NCI-H2227 treated with DMSO at 0.1 percent for 48 hours (cell line): ENCODE measurements around the gene IL13.

Experiments used
- DNase-seq: peaks from one replicate; lab custom pipeline; 2025; lab: John Stamatoyannopoulos, UW

IL13 gene

DNA sequence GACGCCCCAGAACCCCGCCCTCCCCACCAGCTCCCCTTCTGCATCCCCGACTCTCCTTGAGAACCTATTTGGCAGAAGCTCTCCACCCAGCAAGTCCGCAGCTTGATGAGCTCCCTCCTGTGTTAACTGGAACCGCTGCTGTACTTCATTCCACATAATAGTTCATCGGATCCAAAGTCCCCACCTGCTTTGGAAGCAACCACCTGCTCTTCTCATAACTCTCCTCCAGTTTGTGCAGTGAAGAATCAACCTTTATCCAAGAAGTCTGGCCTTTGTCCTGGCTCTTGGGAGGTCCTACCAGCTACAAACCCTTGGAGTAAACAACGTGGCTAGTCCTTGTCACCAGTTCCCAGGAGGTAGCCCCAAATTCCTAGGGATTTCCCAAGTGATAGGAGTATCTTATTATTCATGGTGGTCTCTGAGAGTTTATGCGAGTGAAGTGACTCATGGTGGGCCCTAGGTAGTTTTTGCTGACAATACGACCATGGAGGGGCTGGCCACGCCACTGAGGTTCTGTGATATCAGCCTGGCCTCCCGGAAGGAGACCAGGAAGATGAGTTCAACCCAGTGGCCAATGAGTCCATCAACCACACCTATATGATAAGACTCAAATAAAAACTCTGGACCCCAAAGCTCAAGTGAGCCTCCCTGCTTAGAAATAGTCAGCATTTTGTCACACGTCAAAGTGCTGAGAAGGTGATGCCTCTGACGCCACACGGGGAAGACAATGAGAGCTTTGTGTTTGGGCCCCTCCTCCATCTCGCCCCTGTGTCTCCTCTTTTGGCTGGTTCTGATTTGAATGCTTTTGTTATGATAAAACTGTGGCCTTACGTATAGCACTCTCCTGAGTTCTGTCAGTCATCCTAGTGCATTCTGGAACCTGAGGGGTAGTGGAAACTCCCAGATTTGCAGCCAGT, 12.3 kb downstream of the IL13 start:
- DNase-seq, result no peak

DNA sequence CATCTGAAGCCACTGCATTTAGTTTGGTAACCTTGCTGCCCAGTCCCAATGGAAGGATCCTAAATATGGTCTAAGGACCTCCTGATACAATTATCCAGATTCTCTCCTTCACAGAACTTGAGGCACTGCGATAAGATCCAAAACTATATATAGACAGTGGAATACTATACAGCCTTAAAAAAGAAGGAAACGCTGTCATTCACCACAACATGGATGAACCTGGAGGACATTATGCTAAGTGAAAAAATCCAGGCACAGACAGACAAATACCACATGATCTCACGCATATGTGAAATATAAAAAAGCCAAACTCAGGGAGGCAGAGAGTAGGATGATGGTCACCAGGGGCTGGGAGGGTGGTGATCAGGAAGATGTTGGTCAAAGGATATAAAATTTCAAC, 13.0 kb downstream of the IL13 start:
- DNase-seq, result no peak

DNA sequence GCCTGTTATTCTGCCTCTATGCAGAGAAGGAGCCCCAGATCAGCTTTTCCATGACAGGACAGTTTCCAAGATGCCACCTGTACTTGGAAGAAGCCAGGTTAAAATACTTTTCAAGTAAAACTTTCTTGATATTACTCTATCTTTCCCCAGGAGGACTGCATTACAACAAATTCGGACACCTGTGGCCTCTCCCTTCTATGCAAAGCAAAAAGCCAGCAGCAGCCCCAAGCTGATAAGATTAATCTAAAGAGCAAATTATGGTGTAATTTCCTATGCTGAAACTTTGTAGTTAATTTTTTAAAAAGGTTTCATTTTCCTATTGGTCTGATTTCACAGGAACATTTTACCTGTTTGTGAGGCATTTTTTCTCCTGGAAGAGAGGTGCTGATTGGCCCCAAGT, 15.5 kb downstream of the IL13 start:
- DNase-seq, result no peak

DNA sequence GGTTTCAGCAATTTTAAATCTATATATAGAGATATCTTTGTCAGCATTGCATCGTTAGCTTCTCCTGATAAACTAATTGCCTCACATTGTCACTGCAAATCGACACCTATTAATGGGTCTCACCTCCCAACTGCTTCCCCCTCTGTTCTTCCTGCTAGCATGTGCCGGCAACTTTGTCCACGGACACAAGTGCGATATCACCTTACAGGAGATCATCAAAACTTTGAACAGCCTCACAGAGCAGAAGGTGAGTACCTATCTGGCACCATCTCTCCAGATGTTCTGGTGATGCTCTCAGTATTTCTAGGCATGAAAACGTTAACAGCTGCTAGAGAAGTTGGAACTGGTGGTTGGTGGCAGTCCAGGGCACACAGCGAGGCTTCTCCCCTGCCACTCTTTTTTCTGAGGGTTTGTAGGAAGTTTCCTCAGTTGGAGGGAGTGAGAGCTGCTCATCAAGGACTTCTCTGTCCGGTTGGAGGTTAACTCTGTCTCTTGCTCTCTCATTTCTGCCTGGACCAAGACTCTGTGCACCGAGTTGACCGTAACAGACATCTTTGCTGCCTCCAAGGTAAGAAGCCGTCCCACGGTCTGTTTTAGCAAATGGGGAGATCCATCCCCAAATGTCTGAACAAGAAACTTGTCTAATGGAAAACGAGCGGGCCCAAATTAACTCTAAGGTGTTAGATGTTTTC, 16.1 kb downstream of the IL13 start, which contains the start of gene IL4:
IL4 (plus strand) TSS at position 51 of the 692 bp plus-strand sequence; CDS start at position 113, 62 bp downstream.
- no peak for DNase-seq

DNA sequence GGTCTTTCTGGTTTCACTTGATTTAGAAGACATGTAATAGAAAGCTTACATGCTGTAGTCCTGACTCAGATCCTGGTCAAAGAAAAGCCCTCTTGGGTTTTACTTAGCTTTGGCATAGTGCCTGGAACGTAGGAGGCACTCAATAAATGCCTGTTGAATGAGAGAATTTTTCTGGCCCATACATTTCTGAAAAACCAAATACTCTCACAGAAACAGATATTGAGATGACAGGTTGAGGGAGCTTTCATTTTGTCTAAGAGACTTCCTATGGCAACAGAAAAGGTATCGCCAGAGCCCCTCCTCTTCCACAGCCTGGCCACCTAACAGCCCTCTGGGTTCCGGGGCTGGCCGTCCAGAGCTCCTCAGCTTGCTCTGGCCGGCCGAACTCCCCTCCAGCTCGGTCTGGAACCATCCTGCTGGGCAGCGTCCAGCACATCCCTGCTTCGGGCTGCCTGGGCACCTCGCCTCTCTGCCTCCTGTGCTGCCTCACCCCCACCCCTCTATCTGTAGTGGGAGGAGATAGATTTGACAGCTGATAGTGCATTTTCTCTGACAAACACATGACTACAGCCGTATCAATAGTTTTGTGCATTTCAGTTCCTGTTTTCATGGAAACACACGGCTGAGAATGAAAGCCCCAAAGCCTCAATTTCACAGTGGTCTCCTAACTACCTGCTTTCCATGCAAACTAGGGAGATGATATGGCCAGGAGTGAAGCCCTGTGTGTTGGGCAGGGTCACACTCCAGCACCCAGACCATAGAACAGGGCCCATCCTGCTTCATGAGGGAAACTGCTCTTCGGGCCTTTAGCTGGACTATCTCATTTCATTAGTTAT, 16.9 kb downstream of the IL13 start:
- DNase-seq, result no peak

DNA sequence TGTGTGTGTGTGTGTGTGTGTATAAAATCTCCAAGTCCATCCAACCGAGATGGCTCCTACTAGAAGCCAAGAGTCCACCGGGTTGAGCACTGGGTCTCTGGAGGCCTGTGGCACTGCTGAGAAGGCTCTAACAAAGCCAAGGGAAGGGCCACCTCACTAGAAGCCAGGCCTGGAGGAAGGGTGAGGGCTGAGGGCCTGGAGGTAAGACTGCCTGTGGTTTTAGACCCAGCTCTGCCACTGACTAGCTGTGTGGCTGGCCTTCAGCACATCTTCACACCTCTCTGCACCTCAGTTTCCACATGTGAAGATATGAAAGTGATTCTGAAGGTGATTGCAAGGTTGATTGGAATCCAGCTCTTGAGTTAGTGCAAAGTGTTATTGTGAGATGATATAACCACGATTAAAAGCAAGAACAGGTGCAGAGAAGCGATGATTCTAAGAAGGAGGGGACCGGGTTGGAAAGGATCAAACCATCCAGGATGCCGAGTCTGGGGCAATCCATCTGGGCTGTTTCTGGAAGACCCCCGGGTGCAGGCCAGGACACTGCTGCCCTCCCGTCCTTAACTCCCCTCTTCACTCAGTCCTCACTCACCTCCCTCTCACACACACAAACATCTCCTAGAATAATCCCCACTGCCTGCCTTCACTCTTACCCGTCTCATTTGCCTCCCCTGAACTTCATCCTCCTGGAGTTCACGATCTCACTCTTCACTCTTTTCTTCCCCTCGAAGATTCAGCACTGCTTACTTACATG, 18.1 kb downstream of the IL13 start:
- no peak for DNase-seq

DNA sequence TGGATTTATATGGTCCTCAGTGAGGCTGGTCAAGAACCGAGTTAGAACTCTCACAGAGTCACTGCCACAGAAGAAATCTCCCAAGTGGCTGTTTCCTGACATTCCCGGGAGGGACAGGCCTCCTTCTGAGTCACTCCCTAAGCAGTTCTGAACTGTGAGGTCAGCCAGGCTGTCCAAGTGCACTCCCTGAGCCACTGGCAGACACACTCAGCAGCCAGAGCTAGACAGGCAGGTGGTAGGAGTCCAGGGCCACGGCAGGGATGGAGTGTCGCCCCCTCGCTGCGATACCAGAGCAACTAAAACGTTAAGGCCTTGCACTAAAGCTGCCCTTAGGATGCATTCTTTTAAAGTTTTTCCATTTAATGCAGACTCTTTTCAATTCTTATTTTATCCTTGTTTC, 19.2 kb downstream of the IL13 start:
- DNase-seq, result no peak

DNA sequence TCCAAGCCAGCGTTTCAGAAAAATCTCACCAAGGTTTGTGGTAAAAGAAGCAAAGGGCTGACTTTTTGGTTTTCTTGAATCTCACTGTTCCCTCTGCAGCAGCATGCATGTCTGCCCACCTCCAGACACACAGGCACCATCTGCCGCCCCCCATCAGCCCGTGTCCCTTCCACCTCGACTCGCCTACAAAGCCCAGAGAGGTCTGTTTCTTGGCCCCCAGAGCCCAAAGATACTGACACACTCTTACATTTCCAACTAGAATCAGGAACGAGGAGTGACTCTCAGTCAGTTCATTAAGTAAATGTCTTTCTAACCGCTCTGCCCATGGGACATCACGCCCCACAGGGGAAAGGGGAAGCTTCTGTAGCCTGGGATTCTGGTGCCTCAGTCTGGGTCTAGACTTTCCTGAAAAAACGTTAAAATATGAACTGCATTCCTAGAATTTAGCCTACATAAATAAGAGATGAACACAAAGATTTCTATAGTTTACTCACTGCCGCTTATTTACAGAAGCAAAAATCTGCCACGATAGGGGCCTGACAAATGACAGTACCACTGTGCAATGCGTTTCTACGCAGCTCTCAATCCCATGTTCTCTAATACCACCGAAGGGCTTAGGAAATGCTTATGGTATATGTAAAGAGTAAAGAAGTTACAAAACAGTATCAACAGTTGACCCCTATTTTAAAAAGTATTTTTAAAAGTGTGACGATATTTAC, 19.9 kb downstream of the IL13 start:
- no peak for DNase-seq

DNA sequence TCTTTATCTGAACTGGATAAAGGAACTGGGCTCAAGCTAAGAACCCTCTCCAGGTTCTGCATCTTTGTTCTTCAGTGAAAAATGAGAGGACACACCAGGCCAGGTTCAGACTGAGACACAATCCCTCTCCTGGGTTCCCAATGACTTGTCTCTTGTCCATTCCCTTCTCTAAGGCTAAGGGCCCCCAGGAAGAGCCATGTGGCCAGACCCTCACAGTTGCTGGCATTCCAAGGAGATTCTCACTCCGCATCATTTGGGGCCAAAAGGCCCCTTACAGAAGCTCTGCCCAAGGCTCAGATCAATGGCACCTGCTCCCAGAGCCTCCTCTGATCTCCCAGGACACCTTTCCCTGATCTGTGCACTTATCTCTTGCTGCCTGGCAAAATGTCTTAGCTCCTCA, 20.8 kb downstream of the IL13 start:
- no peak for DNase-seq

DNA sequence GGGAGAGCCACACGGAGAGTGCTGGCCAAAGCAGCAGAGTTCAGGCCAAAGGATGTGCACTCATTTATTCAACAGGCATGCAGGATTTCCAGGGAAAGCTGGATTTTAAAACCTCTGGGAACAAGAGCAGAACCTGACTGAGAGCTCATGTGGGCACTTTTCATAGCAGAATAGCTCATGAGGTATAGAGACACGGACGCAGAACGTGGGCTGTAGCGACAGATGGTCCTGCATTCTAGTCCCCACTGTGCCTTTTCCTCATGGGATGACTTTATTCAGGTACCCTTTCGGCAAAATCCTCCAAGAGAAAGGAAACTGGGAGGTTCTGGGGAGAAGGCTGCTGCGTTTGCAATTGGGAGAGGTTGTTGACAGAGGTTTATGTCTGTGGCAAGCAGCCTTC, 21.2 kb downstream of the IL13 start:
- no peak for DNase-seq

DNA sequence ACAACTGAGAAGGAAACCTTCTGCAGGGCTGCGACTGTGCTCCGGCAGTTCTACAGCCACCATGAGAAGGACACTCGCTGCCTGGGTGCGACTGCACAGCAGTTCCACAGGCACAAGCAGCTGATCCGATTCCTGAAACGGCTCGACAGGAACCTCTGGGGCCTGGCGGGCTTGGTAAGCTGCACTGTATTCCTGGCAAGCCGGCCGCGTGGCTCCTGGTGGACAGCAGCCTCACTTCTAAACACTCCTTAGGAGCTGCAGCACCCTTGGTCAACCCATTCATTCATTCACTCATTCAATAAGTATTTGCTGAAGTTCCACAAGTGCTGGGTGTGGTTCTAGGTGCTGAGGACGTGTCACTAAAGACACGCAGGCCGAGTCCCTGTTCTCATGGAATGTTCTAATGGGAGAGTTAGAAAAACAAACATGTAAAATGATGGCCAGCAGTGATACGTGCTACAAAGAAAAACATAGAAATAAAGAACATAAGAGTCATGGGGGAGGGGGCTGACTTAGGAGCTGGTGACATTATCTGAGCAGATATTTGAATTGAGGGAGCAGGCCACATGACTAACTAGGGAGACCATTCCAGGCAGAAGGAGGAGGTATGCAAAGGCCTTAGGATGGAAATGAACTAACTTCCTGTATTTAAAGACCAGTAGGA, 21.9 kb downstream of the IL13 start:
- DNase-seq, result no peak

DNA sequence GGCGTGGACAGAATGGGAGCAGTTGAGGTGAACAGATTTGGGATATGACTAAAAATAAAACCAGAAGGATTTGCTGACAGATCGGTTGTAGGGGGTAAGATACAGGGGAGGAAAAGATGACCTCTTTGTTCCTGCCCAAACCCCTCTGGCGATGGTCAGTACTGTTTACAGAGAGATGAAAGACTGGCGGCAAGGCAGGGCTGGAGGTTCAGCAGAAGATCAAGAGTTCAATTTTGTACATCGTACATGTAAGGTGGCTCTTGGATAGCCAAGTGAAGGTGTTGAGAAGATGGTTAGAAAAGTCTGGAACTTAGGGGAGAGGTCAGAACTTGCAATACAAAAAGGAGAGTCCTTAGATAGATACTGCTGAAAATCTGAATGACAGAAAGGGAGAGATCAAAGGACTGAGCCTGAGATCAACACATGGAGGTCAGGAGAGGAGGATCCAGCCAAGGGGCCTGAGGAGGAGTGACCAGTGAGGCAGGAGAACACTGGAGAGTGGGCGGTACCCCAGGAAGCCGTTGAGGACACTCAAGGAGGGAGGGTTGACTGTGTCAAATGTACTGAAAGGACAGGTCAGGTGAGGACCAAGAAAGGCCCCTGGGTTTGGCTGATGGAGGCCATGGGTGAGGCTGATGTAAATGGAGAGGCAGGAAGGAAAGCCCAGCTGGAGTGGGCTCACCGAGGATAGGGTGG, 23.0 kb downstream of the IL13 start:
- no peak for DNase-seq

DNA sequence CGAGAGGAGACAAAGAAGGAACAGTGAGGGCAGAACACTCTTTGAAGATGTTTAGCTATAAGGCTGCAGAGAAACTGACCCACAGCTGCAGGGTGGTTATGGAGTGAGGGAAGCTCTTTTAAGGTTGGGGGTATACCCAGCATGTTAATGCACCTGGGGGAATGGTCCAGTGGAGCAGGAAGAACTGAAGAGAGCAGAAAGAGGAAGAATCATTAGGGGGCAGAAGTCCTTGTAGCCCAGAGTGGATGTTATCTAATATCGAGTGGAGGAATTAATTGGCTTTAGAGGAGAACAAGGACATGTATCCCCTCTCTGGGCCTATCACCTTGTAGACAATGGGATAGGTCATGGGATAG, 23.5 kb downstream of the IL13 start:
- no peak for DNase-seq

DNA sequence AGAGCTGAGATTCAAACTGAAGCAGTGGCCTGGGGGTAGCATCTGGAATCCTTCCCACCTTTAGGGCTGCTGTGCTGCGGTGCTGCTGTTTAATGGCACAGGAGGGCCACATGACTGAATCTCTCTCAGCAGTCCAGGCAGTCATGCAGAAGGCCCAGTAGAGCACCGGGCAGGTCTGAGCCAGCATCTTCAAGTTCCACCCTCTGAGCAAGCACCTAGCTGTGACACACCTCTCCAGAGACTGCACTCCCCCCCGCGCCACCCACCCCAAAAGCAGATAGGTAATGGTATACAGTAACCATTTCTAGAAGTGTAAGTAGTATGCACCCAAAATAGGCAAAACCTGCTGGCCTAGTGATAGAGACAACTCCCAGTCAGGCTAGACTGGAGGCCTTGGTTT, 24.0 kb downstream of the IL13 start:
- DNase-seq, result no peak

DNA sequence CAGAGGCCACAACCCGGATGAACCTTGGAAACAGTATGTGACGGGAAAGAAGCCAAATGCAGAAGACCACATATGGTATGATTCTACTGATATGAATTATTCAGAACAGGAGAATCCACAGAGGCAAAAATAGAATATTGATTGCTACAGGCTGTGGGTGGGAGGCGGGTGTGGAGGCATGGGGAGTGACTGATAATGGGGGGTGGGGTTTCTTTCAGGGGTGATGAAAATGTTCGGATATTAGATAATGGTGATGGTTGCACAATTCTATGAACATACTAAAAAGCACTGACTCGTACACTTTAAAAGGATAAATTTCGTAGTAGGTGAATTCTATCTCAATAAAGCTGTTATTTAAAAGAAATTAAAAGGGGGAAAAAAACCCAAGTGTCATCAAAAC, 26.5 kb downstream of the IL13 start:
- no peak for DNase-seq

DNA sequence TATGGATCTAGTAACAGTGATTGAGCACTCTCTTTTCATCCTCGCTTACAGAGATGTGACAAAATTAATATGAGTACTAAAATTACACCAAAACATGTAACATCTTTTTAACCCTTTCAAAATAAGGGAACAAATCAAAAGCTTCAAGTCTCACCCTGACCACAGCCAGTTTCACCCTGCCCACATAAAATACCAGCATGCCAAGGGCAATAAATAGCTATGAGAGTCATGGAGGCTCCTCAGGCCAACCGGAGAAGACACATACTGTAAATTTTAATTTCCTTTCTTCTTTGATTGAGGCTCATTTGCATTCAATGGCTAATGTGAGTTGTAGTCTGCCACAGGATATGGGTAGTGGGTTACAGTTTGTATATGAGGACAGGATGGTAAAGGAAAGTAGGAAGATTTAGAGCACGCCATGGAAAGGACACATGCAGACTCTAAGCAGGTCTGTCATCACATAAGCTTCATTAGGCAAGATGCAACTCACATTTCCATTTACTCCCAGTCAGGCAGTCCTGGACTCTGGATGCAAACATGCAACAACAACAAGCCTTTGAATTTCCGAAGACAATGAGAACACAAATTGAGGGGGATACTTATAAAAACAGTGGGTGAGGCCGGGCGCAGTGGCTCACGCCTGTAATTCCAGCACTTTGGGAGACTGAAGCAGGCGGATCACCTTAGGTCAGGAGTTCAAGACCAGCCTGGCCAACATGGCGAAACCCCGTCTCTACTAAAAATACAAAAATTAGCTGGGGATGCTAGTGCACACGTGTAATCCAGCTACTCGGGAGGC, 27.1 kb downstream of the IL13 start:
- no peak for DNase-seq

DNA sequence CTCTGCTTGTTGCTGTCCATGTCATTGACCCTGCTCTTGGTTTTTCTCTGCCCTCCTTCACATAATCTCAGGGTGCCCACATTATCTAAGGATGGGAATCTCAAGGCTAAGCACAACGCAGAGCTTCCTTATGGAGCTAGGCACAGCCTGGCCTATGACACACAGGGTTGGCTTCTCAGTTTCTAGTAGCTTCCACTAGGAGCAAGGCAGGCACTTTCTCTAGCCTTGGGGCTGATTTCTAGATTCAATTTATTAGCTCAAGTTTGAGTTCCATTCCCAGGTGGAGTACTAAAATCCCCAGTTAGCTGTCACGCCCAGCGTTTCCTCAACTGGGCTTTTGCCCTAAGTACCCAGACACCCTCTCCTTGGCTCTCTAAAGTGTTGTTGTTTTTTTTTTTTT, 28.2 kb downstream of the IL13 start:
- DNase-seq, result no peak

DNA sequence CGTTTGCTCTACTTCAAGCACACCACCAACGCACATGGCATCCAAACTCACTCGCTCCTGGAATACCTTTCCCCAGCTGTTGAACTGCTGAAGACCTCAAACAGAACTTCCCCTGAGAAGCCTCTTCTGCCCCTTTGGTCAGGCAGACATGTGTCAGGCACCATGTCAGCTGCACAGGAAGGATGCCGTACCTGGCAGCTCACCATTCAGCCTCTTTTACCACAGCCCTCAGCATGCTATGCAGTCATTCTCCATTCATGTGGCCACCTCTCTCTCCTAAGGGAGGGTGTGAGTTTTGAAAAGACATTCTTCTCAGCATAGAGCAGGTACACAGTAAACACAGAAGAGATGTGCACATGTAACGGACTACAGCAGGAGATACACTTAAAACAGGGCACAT, 30.0 kb downstream of the IL13 start:
- no peak for DNase-seq
